ENCODE measurements around the gene TGM5.

The TGM5 gene

GRCh38 chr15:43219929-43220928 lies 46.5 kb downstream of the TGM5 start:
- no peak overlapping the region for H3K4me3 ChIP-seq (ENCODE audit: low read depth, low read length)

- no peak overlapping the region for H3K4me3 ChIP-seq (ENCODE audit: low read depth, low read length)
These were observed 47.6 kb downstream of the TGM5 start for GRCh38 chr15:43218908-43219706.

- H3K4me3 ChIP-seq (ENCODE audit: low read depth, low read length): no peak overlapping the region
These were observed 50.8 kb downstream of the TGM5 start for GRCh38 chr15:43215961-43216360.

GRCh38 chr15:43214592-43215295 lies 52.0 kb downstream of the TGM5 start:
- H3K4me3 ChIP-seq (ENCODE audit: low read depth, low read length): no peak overlapping the region

- H3K4me3 ChIP-seq (ENCODE audit: low read depth, low read length): no peak overlapping the region
These were observed 52.6 kb downstream of the TGM5 start for GRCh38 chr15:43214169-43214568.

GRCh38 chr15:43213466-43213865 lies 53.3 kb downstream of the TGM5 start:
- H3K4me3 ChIP-seq (ENCODE audit: low read depth, low read length): no peak overlapping the region

- no peak overlapping the region for H3K4me3 ChIP-seq (ENCODE audit: low read depth, low read length)
These were observed 53.8 kb downstream of the TGM5 start for GRCh38 chr15:43212951-43213350.

GRCh38 chr15:43212299-43212698 lies 54.4 kb downstream of the TGM5 start:
- H3K4me3 ChIP-seq (ENCODE audit: low read depth, low read length): no peak overlapping the region

- no peak overlapping the region for H3K4me3 ChIP-seq (ENCODE audit: low read depth, low read length)
These were observed 55.4 kb downstream of the TGM5 start for GRCh38 chr15:43211224-43211735.

GRCh38 chr15:43210807-43211206 lies 55.9 kb downstream of the TGM5 start:
- no peak overlapping the region for H3K4me3 ChIP-seq (ENCODE audit: low read depth, low read length)

- H3K4me3 ChIP-seq (ENCODE audit: low read depth, low read length): no peak overlapping the region
These were observed 56.5 kb downstream of the TGM5 start for GRCh38 chr15:43210172-43210745.

- H3K4me3 ChIP-seq (ENCODE audit: low read depth, low read length): no peak overlapping the region
These were observed 57.5 kb downstream of the TGM5 start for GRCh38 chr15:43209059-43209824.

GRCh38 chr15:43208052-43209002 lies 58.4 kb downstream of the TGM5 start:
- H3K4me3 ChIP-seq (ENCODE audit: low read depth, low read length): no peak overlapping the region

- no peak overlapping the region for H3K4me3 ChIP-seq (ENCODE audit: low read depth, low read length)
These were observed 59.7 kb downstream of the TGM5 start for GRCh38 chr15:43207024-43207423.

GRCh38 chr15:43206054-43206453 lies 60.7 kb downstream of the TGM5 start:
- no peak overlapping the region for H3K4me3 ChIP-seq (ENCODE audit: low read depth, low read length)

GRCh38 chr15:43204016-43204901 lies 62.5 kb downstream of the TGM5 start:
- no peak overlapping the region for H3K4me3 ChIP-seq (ENCODE audit: low read depth, low read length)

GRCh38 chr15:43199945-43200488 lies 66.7 kb downstream of the TGM5 start:
- H3K4me3 ChIP-seq (ENCODE audit: low read depth, low read length): no peak overlapping the region

Data from iPS-11a (cell line).